NAMALWA (cell line): Measurements from ENCODE around the gene RBM8A.
A peak's percentile ranks its signal among the peaks of the same experiment; 100 is the strongest.

Experiments
- DNase-seq: peaks from one replicate; pipeline ENCODE4 v3.0.0-alpha.2; 2015; ENCODE audit warnings: low spot score

Gene RBM8A

DNA sequence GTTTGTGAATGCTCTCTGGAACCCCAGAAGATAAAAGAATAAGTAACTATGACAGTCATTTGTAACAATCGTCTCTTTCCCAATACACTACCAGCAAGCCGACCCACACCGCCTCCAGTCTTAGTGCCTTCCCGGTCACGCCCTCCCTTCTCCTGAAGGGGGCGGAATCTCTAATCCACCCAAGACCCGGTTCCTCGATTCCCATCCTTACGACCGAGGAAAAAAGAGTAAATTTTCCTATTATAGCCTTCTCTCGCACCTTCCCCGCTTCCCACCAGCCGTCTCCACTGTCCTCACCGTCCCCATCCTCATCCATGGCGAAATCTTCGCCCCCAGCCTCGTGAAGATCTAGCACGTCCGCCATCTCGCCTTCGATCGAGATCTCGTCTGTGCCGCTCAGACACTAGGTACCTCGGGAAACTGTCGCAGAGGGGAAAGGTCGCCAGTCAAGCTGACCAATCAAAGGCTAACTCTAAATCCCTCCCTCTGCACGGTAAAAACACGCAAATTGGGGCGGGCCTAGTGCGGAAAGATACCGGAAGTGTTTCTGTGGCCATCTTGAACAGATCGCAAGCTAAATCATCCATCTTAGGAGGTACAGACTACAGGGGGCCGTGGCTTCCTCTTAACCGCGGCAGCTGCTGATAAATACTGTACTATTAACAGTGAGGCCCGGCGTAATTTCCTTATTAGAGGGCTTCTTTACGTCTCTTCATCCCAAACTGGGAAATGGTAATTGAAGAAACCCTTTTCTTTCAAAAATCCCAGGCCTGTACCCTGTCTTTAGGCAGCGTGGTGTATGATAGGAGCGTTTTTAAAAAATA is at the start of gene RBM8A:
TSS of gene RBM8A (minus strand) at position 422 of the 824 bp plus-strand sequence. CDS start at position 364, 58 bp downstream.
- DNase-seq, result peak; percentile 100

DNA sequence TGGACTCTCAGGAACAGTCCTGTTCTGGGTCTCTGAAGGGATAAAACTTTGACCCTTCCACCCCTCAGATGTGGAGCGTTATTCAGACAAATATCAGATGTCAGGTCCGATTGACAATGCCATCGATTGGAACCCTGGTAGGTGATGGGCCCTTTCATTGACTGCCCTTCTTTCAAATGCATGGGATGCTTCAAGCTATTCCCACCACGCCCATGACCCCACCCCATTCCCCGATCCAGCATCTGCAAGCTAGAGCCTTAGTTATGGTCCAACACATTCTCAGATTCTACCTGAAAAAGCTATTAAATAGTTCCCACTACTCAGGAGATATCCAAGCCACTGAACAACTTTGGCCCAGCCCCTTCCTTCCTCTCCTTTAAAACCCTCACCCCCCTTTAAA is 49.7 kb upstream of the RBM8A start:
- no peak for DNase-seq

DNA sequence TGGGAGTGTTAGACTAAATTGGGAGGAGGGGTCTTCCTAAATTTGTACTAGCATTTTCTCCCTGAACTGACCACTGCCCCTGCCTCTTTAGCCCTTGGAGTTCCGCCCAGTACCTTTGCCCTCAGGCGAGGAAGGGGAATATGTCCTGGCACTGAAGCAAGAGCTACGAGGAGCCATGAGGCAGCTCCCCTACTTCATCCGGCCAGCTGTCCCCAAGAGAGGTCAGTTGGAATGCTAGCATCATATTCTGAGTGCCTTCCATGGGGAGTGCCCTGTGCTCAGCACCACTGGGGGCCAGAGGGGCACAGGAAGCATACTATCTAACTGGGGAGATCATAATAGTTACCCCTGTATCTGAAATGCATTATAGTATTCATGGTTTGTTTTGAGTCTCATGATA is 47.9 kb upstream of the RBM8A start:
- no peak for DNase-seq

DNA sequence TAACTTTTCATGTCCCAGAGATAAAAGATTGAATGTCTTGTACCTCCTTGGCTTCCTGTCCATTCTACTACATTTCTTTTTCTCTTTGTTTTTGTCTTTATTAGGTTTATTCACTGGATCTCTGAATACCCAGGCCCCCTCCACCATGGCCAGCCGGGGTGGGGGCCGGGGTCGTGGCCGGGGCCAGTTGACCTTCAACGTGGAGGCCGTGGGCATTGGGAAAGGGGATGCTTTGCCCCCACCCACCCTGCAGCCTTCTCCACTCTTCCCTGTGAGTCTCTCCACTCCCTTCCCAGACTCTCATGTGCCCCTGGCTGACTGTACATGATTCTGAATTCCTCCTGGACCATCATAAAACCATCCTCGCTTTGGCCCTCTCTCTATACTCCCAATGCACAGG is 47.4 kb upstream of the RBM8A start:
- DNase-seq, result no peak

DNA sequence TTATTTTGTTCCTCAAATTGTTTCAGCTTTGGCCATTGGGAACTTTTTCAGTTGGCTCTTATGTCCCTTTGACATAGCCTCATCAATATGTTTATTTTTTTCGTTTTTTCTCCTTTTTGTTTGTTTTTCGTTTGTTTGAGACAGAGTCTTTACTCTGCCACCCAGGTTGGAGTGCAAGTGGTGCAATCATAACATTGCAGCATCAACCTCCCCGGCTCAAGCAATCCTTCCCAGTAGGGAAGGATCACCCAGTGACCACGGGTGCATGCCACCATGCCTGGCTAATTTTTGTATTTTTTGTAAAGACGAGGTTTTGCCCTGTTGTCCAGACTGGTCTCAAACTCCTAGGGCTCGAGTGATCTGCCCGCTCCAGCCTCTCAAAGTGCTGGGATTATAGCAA is 45.3 kb upstream of the RBM8A start:
- DNase-seq, result no peak

DNA sequence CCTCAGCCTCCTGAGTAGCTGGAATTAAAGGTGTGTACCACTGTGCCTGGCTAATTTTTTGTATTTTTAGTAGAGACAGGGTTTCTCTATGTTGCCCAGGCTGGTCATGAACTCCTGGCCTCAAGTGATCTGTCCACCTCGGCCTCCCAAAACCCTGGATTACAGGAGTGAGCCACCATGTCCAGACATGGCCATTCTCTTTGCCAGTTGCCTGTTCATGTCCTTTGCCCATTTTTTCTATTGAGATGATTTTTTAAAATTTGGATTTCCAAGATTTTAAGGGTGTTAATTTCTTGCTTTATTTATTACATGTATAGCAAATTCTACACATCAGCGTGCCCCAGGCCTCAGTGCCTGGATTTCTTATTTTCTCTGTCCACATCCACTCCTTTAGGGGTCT is 40.0 kb upstream of the RBM8A start:
- DNase-seq, result no peak

DNA sequence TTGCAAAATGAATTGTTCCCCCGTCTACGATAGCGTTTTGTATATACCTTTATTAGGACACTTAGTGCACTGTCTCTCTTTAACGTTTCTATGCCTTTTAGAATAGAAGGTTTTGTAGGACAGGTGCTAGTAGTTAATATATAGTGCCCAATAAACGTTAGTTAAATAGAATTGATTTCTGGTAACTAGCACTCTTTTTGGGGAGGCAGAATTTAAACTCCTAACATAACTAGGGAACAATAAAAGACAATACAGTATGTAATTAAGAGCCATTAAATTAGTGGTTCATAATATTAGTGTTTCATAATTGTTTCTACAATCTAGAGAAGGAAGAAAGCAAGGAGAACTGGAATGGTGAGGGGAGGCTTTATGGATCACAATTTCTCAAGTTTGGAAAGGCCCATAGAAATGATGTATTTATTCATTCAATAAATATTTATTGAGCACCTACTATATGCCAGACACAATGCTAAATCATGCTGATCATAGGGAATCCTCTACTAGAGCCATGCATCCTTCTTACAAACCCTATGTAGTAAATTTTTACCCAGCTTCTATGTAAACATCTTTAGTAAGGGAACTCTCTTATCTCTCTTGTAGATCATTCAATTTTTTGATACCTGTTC is 37.9 kb upstream of the RBM8A start:
- no peak for DNase-seq

DNA sequence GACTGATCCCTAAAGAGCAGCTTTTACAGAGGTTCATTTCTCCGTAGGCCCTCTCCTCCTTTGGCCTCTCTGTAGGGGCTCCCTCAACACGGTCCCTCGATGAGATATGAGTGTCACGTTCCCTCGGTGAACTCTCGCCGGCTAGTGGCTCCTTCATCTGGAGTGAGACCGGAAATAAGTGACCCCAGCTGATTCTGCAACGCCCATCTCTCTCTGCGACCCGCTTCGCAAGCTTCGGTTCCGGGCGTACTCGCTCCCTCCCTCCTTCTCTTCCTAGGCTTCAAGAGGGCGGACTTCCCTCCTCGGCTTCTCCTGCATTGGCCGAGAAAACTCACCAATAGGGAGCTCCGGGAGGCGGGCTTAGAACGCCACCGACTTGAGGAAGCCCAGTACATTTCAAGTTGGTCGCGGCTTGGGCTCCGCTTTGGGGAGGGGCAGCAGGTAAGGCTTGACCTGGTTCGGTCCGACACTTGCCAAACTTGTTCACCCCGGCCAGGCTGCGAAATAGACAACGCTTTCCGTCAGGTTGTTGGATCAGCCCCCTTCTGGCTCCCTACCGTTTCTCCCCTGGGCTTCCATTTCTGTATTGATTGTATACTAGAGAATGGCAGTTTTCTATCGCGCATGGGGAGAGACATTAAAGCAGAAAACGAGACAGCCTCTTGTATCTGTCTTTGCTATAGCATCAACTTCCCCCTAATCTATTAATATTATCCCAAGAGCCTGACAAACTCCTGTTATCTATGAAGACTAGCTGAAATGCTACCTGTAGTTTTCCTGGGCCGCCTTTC is 37.2 kb upstream of the RBM8A start, which contains the start of the genes ANKRD34A and POLR3GL:
TSS of gene ANKRD34A (minus strand) at position 248 of the 791 bp plus-strand sequence. CDS start 2,816 bp downstream, outside the sequence.
TSS of gene POLR3GL (plus strand) at position 363 of the 791 bp plus-strand sequence. CDS start 10,176 bp downstream, outside the sequence.
- peak; percentile 99 for DNase-seq

DNA sequence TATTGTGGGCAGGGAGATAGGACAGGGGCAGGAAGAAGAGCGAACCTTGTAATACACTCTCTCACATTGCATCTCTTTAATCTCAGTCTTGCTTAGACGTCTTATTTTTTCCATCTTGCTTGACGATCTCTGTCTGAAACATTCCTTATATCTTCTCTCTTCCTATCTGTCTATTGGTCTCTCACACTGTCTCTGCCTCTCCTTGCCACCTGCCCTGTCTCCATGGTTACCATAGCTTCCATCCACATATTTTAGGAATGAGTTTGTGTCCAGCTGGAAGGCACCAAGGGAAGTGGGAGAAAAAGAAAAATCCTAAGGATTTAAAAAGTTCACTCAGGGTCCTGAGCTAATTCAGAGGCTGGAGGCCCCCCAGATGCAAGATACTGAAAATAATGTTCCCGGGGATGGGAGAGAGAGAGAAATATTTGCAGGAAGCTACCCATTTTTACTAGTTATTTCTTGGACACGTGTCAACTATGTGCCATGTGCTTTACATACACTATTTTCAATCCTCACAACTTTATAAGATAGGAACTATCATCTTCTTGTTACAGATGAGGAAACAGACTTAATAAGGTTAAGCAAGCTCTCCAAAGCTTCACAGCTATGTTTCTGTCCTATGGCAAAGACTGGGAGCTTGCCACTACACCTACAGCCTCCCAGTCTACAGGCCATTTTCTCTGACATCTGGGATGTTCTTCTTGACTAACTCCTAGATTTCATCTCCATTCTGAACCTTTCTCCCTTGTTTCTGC is 36.2 kb upstream of the RBM8A start:
- DNase-seq, result peak; percentile 54

DNA sequence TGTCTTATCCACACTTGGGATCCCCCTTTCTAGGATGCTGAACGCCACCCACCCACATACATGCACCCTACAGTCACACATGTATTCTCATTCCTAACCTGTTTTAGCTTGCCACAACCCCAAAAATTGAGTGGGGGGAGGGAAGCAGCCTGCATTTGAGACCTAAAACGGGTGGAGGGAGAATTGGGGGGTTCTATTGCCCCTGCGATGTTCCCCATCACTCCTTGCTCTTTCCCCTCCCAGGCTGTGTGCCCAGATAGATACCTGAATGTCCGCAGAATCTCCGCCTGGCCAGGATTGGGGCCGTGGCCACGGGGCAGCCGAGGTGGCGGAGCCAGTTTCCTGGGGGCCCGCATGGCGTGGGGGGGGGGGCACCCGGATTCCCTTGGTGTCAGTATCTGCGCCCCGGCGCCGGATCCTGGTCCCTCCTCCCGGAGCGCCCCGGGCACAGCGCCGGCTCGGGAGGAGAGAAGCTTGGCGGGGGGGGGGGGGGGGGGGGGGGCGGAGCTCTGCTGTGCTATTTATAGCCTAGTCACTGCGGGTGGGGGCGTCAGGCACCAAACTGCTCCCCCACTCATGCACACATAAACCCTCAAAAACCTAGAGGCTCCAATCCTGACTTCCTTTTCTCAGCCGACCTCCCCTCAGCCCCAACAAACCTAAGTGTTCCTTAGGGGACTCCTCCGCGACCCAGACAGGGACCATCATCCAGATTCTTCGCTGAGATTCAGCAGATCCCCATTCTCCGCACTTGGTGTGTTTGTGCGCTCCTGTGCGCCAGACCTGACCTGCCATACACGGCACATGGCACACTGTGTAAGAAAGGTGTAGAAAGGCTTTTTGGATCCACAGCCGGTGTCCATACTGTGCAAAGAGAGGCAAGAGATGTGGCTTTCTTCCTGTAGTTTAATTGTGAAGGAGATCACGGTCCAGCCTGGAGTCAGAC is 35.1 kb upstream of the RBM8A start:
- DNase-seq, result peak; percentile 44

DNA sequence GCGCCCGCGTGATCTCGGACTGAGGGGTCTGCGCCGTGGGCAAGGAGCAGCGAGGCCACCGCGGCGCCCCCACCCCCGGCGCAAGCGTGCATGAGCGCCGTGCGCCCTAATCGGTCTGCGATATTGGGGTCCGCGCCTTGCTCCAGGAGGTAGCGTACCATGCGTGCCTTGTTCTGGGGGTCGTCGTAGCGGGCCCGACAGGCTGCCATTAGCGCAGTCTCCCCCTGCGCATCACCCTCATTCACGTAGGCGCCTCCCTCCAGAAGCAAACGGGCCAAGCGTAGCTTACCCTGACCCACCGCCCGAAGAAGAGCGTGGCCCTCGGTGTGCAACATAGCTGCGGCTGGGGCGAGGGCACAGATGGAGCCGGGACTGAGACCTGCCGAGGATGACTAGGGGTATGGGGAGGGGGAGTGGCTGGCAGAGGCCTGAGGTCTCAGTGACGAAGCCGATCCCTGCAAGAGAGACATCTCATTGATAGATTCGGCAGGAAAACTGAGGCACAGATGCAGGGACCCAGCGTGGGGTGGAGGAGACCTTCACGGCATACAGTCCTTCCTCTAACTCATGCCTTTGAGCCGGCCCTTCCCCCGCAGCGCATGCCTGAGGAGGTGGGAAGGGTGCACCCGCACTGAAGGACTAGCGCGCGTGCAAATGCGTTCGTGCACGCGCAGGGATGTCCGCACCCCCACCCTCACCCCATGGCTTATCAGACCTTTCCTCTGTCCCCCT is 34.3 kb upstream of the RBM8A start:
- peak; percentile 53 for DNase-seq

DNA sequence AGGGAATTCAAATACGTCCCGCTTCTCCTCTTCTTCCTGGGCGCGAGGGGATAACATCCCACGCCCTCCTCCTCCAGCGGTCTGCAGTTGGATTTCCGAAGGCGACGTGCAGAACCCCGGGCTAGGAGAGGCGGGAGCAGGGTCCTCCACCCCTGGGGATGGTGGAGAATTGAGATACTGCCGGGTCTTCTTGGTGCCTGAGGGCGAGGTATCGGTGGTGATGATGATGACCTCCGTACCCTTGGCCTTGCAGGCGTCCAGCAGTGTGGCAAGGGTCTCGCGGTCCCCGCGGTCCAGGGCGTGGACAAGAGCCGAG is 33.8 kb upstream of the RBM8A start:
- DNase-seq, result no peak

DNA sequence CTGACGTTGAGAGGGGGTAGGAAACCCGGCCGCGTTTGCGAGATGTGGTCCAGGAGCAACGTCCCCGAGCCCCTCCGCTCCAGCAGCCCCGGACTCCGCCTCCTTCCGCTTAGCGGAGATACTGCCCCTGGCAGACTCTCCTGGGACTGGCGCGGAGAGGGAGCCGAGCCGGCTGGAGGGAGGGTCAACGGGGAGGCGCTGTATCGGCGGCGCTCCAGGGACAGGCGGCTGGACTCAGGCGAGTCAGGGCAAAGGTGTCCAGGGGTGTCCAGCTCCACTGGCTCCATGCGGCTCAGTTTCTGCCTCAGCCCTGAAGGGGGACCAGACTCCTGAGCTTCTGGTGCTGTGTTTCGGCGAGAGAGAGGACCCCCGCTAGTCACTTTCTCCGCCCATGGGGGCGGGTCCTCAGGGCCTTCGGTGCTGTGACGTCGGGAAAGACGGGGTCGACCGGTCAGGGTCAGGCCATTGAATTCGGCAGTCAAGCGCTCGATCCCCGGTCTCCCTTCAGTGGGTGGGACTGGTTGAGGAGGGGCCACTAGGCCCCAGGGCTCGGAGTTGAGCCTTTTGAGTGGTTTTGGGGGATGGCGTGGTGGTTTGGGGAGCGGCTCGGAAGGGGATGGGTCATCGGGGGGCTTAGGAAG is 33.3 kb upstream of the RBM8A start:
- DNase-seq, result peak; percentile 55

DNA sequence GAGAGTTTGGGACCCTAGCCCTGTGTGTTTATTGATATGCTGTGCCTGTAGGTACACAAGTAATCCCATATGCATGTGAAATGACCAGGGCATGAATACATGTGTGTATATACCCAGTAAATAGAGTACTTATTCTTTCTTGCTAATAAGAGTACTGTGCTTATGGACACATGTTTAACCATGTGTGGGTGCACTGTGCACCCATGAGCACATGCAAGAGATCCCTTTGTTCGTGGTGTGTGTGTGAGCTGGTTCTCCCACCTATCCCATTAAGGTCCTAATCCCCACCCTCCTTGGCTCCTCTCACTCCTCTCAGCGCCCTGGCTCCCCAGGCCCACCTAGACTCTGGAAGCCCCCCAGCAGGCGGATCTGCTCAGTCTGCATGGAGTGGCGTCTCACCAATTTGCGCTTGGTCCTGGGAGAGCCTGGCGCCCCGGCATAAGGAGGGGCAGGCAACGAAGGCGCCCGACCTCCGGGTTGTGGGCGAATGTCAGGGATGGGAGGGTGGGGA is 32.7 kb upstream of the RBM8A start:
- DNase-seq, result no peak

DNA sequence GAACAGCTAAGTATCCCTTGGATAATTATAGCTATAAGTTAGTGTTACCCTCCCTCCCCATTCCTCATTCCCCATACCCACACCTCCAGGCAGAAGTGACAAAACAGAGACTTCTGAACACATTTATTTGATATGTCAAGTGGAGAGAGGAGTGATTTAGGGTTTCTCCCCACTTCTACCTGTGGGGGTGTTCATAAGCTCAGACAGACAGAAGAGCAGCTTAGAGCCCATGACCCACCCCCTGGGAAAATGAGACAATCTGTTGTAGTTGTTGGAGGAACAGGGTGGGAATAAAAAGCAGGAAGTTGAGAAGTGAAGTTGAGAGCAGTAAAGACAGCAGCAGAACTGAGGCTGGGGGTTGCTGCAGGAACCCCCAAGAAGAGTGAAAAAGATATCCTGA is 32.0 kb upstream of the RBM8A start:
- no peak for DNase-seq

DNA sequence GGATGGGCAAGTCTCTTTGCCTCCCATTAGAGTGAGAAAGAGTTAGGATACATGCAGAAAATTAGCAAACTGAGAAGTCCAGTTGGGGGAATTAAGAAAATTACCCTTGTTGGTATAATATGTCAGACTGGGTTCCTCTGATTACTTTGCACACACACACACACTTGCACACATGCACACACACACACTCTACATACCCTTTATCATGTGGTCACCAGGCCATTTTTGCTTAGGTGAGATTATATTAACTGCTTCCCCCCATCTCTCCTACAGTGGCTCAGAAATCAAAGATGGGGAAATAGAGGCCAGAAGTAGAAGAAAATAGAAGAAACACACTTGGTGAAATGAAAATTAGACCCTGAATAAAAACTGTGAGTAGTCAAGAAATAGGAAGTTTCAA is 31.4 kb upstream of the RBM8A start:
- DNase-seq, result no peak

DNA sequence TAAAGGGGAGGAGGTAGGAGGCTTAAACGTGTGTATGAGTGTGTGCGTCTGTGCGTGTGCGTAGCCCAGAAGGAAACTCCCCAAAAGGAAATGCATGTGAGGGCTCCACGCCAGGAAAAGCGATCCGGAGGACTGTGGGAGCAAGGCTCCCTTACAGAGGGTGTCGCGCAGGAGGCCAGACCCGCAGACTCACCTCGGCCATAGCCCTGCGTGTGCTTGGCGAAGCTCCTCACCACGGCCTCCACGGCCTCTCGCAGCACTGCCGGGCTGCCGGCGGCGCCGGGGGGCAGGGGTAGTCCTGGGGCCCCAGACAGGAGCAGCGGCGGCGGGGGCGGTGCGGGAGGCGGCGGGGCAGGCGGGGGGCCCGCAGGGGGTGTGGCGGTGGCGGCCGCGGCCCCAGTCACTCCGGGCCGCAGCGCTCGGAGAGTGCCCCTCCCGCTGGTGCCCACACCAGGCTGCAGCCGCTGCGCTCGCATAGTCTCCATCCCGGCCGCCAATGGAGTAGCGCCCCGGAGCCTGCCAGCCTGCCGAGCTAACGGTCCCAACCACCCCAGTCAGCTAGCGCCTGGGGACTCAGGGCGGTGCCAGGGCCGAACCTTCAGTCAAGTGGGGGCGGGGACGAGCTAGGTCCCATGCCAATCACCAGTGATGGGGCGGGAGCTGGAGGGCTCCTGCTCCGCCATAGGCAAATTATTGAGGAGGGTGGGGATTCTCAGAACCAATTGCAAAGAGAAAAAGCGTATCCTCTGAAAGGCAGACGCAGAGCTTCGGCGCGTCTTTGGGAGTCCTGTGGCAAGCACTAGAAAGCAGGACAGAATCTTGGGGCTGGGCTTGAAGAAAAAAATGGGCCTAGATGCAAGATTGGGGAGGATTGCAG is 30.4 kb upstream of the RBM8A start, which contains the start of gene LIX1L:
TSS of gene LIX1L (minus strand) at position 575 of the 877 bp plus-strand sequence. CDS start at position 485, 90 bp downstream.
- DNase-seq, result peak; percentile 99

DNA sequence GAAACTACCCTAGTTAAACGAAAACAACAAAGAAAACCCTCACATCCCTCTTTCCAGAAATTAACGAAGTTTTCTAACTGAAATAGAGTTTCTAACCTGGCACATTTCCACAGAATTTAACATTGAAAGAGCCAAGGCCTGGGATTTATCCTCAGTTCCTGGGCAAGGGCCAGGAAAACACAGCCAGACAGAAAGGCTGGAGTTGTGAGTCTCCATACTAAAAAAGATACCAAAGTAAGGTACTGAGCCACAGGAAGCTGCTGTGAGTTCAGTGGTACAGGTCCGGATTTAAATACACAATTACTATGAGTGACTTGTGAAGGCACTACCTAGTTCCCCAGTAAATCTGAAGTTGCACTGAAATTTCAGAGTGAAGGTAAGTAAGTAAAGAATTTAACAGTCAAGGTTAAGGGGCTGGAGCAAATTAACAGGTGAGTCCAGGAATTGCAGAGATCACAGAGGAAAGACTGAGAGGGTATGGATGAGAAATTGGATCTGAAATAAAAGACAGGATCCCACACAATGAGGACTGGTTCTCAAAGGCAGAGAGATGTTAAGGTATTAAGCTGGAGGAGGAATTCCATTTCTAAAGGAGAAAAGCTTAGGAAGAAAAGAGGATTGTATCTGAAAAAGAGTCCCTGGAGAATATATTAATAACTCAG is 29.6 kb upstream of the RBM8A start:
- peak; percentile 64 for DNase-seq
